ENCODE measurements around the gene PCYT1A.
"Not testable (repeated sequence)": the region's sequence is repeated elsewhere in the genome, so short reads cannot be mapped to it uniquely, and the experiment has no call there.

Gene PCYT1A

GRCh38 chr3:196251918-196252317 lies 35.6 kb downstream of the PCYT1A start:
- Histone ChIP-seq H3K4me3 (ENCODE audit: low read depth, low read length) (no peak overlapping the region), H3K9me3 (0 out of 2 replicates have a peak, but pooled peaks cover 2% of the 10 kb centered on the region), H3K27me3 (no peaks in the 10 kb centered on the region), H3K4me1 (peaks cover 2% of the 10 kb centered on the region; the same call in 1 of the 2 replicates), H3K36me3 (peaks cover 11% of the 10 kb centered on the region)
- DNase-seq = no peak
- no peak for TF ChIP-seq CTCF (IDR thresholded peaks at IDR 0.05; ENCODE audit: low read depth, low read length)

GRCh38 chr3:196246612-196247308 lies 40.8 kb downstream of the PCYT1A start:
- Histone ChIP-seq H3K9me3 (no peaks in the 10 kb centered on the region), H3K4me3 (ENCODE audit: low read depth, low read length) (no peak overlapping the region), H3K36me3 (peaks cover 14% of the 10 kb centered on the region), H3K4me1 (no peaks in the 10 kb centered on the region), H3K27me3 (no peaks in the 10 kb centered on the region)
- no peak for DNase-seq
- TF ChIP-seq CTCF (IDR thresholded peaks at IDR 0.05; ENCODE audit: low read depth, low read length) = no peak

GRCh38 chr3:196244166-196244565 lies 43.4 kb downstream of the PCYT1A start:
- not testable (repeated sequence) for H3K4me3 ChIP-seq (ENCODE audit: low read depth, low read length); H3K9me3 ChIP-seq; H3K27me3 ChIP-seq; DNase-seq; H3K4me1 ChIP-seq
- H3K36me3 ChIP-seq = peaks cover 23% of the 10 kb centered on the region

GRCh38 chr3:196241704-196242103 lies 45.8 kb downstream of the PCYT1A start:
- Histone ChIP-seq H3K4me1 (peaks cover 3% of the 10 kb centered on the region; the same call in 1 of the 2 replicates), H3K4me3 (ENCODE audit: low read depth, low read length) (no peak overlapping the region), H3K36me3 (peaks cover 37% of the 10 kb centered on the region), H3K27me3 (no peaks in the 10 kb centered on the region), H3K9me3 (no peaks in the 10 kb centered on the region)
- no peak for DNase-seq
- no peak for TF ChIP-seq CTCF (IDR thresholded peaks at IDR 0.05; ENCODE audit: low read depth, low read length)

- H3K4me1 ChIP-seq = peaks cover 3% of the 10 kb centered on the region; the same call in 1 of the 2 replicates
- TF ChIP-seq CTCF (IDR thresholded peaks at IDR 0.05; ENCODE audit: low read depth, low read length) = no peak
- no peaks in the 10 kb centered on the region for H3K27me3 ChIP-seq
- H3K9me3 ChIP-seq = no peaks in the 10 kb centered on the region
- DNase-seq = no peak
- no peak overlapping the region for H3K4me3 ChIP-seq (ENCODE audit: low read depth, low read length)
- H3K36me3 ChIP-seq = peaks cover 35% of the 10 kb centered on the region
These were observed 47.1 kb downstream of the PCYT1A start for GRCh38 chr3:196240424-196240823.

GRCh38 chr3:196238612-196239560 lies 48.6 kb downstream of the PCYT1A start:
- Histone ChIP-seq H3K4me1 (peaks cover 3% of the 10 kb centered on the region; the same call in 1 of the 2 replicates), H3K36me3 (peaks cover 34% of the 10 kb centered on the region), H3K27me3 (no peaks in the 10 kb centered on the region), H3K9me3 (no peaks in the 10 kb centered on the region), H3K4me3 (ENCODE audit: low read depth, low read length) (no peak overlapping the region)
- no peak for TF ChIP-seq CTCF (IDR thresholded peaks at IDR 0.05; ENCODE audit: low read depth, low read length)
- no peak for DNase-seq
